Measurements from ENCODE around the gene BMI1.

DNA sequence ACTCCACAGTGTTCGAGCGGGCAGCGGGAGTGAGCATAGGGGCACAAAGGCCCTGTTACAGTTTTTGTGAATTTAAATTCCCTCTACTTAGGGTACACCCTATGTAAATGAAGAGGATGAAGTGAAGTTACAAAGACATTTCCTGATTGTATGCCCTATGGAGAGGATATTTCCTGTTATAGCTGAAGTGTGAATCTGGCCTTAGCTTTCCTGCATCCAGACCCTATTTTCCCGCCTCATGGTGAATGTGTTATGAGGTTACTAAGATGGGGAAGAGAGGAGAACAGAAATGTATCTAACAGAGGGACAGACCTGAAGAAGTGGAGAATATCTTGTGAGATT, 42.5 kb upstream of the BMI1 start:
- TF ChIP-seq, protein P1, sequence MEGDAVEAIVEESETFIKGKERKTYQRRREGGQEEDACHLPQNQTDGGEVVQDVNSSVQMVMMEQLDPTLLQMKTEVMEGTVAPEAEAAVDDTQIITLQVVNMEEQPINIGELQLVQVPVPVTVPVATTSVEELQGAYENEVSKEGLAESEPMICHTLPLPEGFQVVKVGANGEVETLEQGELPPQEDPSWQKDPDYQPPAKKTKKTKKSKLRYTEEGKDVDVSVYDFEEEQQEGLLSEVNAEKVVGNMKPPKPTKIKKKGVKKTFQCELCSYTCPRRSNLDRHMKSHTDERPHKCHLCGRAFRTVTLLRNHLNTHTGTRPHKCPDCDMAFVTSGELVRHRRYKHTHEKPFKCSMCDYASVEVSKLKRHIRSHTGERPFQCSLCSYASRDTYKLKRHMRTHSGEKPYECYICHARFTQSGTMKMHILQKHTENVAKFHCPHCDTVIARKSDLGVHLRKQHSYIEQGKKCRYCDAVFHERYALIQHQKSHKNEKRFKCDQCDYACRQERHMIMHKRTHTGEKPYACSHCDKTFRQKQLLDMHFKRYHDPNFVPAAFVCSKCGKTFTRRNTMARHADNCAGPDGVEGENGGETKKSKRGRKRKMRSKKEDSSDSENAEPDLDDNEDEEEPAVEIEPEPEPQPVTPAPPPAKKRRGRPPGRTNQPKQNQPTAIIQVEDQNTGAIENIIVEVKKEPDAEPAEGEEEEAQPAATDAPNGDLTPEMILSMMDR (IDR thresholded peaks at IDR 0.05), result no peak
- TF ChIP-seq POLR2AphosphoS5 (IDR thresholded peaks at IDR 0.05) (no peak), POLR2A (IDR thresholded peaks at IDR 0.05) (no peak)
